ENCODE measurements around the gene SDK2.

The SDK2 gene

GRCh38 chr17:73410586-73411312, 233.5 kb downstream of the SDK2 start:
- DNase-seq, result no peak

- no peak for DNase-seq
These were observed 240.0 kb downstream of the SDK2 start for GRCh38 chr17:73404246-73404645.

DNA sequence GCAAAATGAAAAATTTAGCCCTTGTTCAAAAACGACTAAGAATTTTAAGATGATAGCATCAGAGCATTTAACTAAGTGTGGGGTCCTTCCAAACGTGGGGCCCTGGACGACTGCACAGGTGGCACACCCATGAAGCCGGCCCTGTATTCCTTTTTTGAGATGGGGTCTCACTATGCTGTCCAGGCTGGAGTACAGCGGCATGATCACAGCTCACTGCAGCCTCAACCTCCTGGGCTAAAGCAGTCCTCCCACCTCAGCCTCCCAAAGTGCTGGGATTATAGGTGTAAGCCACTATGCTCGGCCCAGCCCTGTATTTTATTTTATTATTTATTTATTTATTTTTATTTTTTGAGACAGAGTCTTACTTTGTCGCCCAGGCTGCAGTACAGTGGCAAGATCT, 241.8 kb downstream of the SDK2 start:
- DNase-seq, result no peak

DNA sequence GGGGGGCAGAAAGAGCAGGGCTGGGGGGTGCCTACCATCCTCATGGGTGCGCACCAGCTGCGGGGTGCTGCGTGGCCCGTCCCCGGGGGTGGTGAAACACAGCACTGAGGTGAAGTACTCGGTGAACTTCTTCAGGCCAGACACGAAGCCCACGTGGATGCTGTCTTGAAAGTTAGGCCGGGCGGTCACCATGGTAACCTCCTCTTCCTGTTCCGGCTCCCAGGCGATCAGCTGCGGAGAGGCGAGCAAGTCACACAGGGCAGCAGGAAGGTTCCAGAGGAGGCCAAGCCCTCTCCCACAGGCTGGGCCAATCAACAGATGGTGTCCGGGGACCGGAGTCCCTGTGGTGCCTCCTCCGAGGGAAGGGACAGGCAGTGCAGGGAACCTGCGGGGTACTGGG, 242.3 kb downstream of the SDK2 start:
- DNase-seq, result peak; percentile 38

DNA sequence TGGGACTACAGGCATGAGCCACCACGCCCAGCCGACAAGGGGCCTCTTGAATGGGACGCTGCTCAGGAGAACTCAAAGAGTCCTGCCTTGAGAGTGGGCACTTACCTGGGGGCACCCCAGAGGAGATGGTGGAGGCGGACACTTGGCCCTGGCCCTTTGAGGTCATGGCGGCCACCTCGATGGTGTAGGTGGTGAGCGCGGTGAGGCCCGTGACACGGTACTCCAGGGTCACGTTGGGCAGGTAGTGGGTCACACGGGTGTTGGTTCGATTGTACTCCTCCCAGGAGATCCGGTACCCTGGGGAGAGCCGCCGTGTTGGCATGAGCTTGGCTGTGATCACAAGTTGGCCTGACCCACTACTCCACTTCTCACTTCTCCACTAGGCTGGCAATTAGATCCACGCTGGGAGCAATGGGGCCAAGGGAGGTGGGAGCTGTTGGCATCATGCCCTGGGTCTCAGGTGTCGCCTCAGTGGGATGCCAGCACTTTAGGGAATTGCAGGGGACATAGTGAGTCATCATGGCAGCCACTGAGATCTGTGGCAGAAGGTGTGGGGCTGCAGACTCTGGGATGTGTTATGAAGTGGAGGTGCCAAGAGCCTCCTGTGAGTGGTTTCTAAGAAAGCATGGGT, 243.2 kb downstream of the SDK2 start:
- no peak for DNase-seq

- no peak for DNase-seq
These were observed 245.2 kb downstream of the SDK2 start for GRCh38 chr17:73399056-73399455.

GRCh38 chr17:73397856-73398540, 246.2 kb downstream of the SDK2 start:
- no peak for DNase-seq

- no peak for DNase-seq
These were observed 246.9 kb downstream of the SDK2 start for GRCh38 chr17:73397278-73397826.

DNA sequence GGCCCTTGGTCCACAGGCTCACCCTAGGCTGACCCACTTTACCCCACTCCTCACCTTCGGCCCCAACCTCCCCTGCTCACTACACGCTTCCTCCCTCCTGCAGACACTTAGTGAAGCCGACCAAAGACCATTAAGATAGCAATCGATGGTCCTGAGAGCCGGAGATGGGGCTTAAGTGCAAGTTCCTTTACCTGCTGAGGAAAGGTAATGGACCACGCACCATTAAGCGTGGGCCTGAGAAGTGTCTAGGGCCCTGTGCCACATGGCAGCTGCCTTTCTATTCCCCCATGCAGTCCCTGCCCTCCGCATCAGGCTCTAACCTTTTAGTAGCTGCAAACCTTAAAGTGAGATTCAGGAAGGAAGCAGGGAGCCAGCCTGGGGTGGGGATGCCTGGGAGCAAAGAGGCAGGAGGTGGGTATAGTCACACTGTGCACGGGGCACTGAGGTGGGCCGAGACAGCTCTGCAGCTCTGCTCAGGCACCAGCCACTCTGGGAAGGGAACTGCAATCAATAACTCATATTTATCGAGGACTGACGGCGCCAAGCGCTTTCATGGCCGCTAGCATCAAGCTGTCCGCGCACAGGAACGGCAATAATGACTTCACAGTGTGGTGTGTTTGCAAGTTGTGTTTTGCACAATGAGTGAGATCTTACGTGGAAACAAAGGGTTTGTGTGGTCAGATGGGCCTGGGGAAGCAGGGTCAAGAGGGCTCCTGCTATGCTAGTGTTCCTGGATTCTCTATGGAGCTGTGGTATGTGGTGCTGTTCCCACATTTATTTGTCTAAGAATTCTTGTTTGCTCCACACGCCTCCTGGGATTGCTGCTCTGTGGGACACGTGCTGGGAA, 247.6 kb downstream of the SDK2 start:
- DNase-seq, result no peak

- DNase-seq, result no peak
These were observed 249.5 kb downstream of the SDK2 start for GRCh38 chr17:73394512-73395450.

GRCh38 chr17:73393962-73394361, 250.3 kb downstream of the SDK2 start:
- DNase-seq, result no peak

- DNase-seq, result no peak
These were observed 250.9 kb downstream of the SDK2 start for GRCh38 chr17:73393381-73393780.

DNA sequence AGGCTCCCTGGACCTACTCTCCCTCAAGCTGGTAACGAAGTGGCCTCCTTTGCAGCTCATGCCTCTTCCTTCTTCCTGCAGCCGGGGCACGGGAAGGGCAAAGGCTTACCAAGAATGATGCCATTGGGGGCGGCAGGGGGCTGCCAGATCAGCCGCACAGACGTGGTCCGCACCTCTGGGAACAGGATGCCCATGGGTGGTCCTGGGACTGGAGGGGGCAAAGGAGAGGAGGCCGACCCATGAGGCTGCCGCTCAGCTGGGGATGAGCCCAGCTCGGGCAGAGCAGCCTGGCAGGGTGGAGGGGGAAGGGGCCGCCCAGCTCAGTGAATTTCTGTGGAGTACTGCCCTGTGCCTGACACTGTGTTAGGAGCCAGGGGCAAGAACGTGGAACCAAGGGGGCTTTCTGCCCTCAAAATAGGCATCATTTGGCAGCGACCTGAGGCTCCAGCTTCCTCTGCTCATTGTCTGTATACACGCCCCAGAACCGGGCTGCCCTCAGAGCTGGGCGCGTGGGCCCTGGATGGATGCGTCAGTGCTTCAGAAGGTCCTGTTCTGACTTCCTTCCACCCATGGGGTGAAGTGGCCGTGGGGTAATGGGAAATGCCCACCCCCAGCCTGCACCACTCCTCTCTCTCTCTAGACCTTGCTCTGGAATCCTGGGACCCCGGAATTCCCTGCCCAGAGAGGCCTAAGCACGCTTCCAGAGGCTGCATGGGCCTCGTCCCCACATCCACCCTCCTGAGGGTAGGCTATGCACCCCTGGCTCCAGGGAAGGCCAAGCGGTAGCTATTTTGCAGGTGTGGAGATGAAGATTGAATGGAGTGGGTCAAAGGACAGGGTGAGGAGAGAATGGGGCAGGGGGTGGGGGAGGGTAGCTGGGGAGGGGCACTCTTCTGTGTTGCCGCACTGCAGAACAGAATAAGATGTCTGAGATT, 252.6 kb downstream of the SDK2 start:
- no peak for DNase-seq

- DNase-seq, result no peak
These were observed 253.4 kb downstream of the SDK2 start for GRCh38 chr17:73390851-73391250.

GRCh38 chr17:73390221-73390620, 254.0 kb downstream of the SDK2 start:
- DNase-seq, result no peak

GRCh38 chr17:73389411-73389810, 254.8 kb downstream of the SDK2 start:
- DNase-seq, result no peak

DNA sequence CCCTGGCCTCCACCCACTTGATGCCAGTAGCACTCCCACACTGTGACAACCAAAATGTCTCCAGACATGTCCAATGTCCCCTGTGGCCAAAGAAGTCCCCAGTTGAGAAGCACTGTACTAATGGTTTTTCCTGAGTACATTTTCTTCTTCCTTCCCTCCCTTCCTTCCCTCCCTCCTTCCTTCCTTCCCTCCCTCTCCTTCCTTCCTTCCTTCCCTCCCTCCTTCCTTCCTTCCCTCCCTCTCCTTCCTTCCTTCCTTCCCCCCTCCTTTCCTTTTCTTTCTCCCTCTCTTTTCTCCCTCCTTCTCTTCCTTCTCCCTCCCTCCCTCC, 255.7 kb downstream of the SDK2 start:
- DNase-seq, result no peak

GRCh38 chr17:73387746-73388577, 256.3 kb downstream of the SDK2 start:
- no peak for DNase-seq

DNA sequence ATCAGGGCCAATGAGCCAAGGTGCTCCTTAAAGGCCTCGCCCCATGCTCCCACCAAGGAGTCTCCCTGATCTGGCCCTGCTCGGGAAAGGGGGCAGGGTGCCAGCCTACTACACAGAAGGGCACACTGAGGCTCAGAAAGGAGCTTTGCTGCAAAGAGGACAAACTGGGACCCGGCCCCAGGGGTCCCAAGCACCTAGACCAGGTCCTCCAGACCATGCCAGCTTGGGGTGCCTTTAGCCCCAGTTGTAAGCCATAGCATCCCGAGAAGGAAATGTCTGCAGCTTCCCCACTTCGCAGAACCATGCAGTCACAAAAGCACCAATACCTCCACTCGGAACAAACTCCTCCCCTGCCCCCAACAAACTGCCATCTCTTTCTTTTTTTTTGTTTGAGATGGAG, 257.7 kb downstream of the SDK2 start:
- no peak for DNase-seq

DNA sequence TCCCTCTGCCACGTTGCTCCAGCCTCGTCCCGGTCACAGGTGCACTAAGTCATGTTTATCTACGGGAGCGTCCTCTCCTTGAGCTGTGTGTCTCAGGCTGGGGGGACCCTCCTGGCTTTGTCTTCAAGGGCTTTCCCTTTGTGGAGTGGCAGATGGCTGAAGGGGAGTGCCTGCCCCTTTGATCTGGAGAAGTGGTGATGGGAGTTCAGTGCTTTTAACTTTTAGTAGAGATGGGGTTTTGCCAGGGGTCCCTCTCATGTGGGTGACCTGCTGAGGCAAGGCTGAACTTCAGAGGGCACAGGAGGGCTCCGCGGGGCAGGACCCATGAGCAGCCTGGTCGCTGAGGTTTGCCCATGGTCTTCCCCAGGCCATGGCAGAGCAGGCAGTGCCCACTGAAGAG, 259.3 kb downstream of the SDK2 start:
- no peak for DNase-seq

All from midbrain (tissue), 1 donor.